Pancreas (tissue), 10 donors: ENCODE measurements around the gene USP46. TPM values are rescaled to one million over a fixed set of nuclear protein-coding genes. Genes with fewer than 3 reads are reported as not detected.

Experiments used
- ATAC-seq, 4 donors: fragments of 200-7000 bp; cut with Tn5 transposase; one replicate each; pipeline versions ENCODE4 v1.8.0 to v1.9.1; 2020; ENCODE audit warnings: mild to moderate bottlenecking in 4 of 4, moderate library complexity in 4 of 4
- DNase-seq, 6 donors: peaks; one replicate each; pipeline ENCODE4 v3.0.0-alpha.2; 2020
- FAIRE-seq: peaks from 2 replicates; lab custom pipeline; 2012; peaks lifted over from hg19 to GRCh38; lab: Jason Lieb, UNC
- H3K27ac ChIP-seq, 4 donors: fragments of 200-600 bp; sonication (generic); 1 replicate in 3 of 4; 2 replicates in 1 of 4; pipeline versions ENCODE4 v1.5.0 to v1.8.0; 2020
- H3K27me3 ChIP-seq, 4 donors: fragments of 200-600 bp; one replicate each; pipeline ENCODE4 v1.8.0; 2021
- H3K36me3 ChIP-seq, 3 donors: fragments of 200-600 bp; sonication (generic) in 1 of 3; one replicate each; pipeline versions ENCODE4 v1.5.0 to v1.8.0; 2020 to 2021
- H3K4me1 ChIP-seq, 3 donors: fragments of 200-600 bp; one replicate each; pipeline ENCODE4 v1.8.0; 2021
- H3K4me3 ChIP-seq, 4 donors: fragments of 200-600 bp; sonication (generic) in 2 of 4; one replicate each; pipeline versions ENCODE4 v1.5.0 to v1.8.0; 2020 to 2021
- H3K9me3 ChIP-seq, 4 donors: fragments of 200-600 bp; one replicate each; pipeline ENCODE4 v1.8.0; 2021
- CTCF ChIP-seq, 4 donors: fragments of 200-600 bp; sonication (generic) in 3 of 4; IDR thresholded peaks; one replicate each; pipeline versions ENCODE4 v1.5.0 to v1.8.0; 2021; ENCODE audit warnings: antibody characterized with exemption in 4 of 4
- WGBS, 2 donors: extraction: QIAGEN DNeasy Blood & Tissue Kit; methylation state at CpG; one replicate each; pipeline ENCODE4 v1.1.7; 2013; 5-methylcytosine and 5-hydroxymethylcytosine counted together
- intact Hi-C, 3 donors: fragments of 100-400 bp; cut with DNase I; formaldehyde crosslinking; loops; one replicate each; pipeline versions ENCODE4 v1.11.1 to v1.14.2; 2022
- polyA plus RNA-seq, 2 donors: library from polyadenylated mRNA; stranded (reverse); fragments of 200-250 nt; gene quantifications; one replicate each; pipeline ENCODE4 v1.2.3, GENCODE V29; 2013
- total RNA-seq, 6 donors: library from RNA; stranded (reverse); fragmentation: NEBNext Ultra II Directional in 4 of 6; extraction: Animal tissue kit (Norgen Biotek cat#: 25700) in 4 of 6; gene quantifications; one replicate each; pipeline versions ENCODE4 v1.2.1 to v1.2.4, GENCODE V29; 2021 to 2023
- donor health status: healthy with polysubstance abuse.
- donor health status: DM: no; HTN: no; CAD: no; lungs with moderate emphysema.
- donor health status: DM: no; HTN: no; CAD: no.
- donor health status: control.
- donor health status: control.
- donor health status: Bipolar disorder and iron deficiency.
- donor health status: DM: yes; HTN: yes; CAD: no.
- donor health status: DM: no; HTN: no; CAD: no.
- donor health status: DM: no; HTN: no; CAD: no.
- donor health status: DM: yes; HTN: yes; CAD: no.

USP46 gene
- total and polyA plus RNA-seq, 8 donors = 1.5 to 12.1 (median 9.3) TPM

GRCh38 chr4:52628974-52629373, 30.1 kb downstream of the USP46 start:
- ATAC-seq = no peak
- intact Hi-C loops = no loop called here
- no peak for TF ChIP-seq CTCF (IDR thresholded peaks at IDR 0.05)

GRCh38 chr4:52628543-52628942, 30.6 kb downstream of the USP46 start:
- intact Hi-C loops = no loop called here
- WGBS, 2 donors = 94 to 98% methylated on average over 4 of the region's 4 CpGs

More at GRCh38 chr4:52628974-52629373, 30.1 kb downstream of the USP46 start:
- DNase-seq (no peak), FAIRE-seq (no peak)
- no peaks in the 10 kb centered on the region for H3K4me1 ChIP-seq
- no peaks in the 10 kb centered on the region for H3K9me3 ChIP-seq
- no peak overlapping the region for H3K27ac ChIP-seq
- H3K27me3 ChIP-seq = no peaks in the 10 kb centered on the region
- no peaks in the 10 kb centered on the region for H3K36me3 ChIP-seq
- WGBS, 2 donors = 97 to 99% methylated on average over 2 of the region's 2 CpGs
- H3K4me3 ChIP-seq = no peak overlapping the region

GRCh38 chr4:52627876-52628275, 31.2 kb downstream of the USP46 start:
- TF ChIP-seq CTCF (IDR thresholded peaks at IDR 0.05) = no peak
- ATAC-seq (no peak), DNase-seq (no peak), FAIRE-seq (no peak)
- WGBS, 2 donors = 93 to 96% methylated on average over 7 of the region's 7 CpGs
- intact Hi-C loops = no loop called here
- H3K27ac ChIP-seq = no peak overlapping the region
- H3K36me3 ChIP-seq = no peaks in the 10 kb centered on the region
- H3K4me1 ChIP-seq = no peaks in the 10 kb centered on the region
- H3K4me3 ChIP-seq = no peak overlapping the region
- no peaks in the 10 kb centered on the region for H3K9me3 ChIP-seq
- no peaks in the 10 kb centered on the region for H3K27me3 ChIP-seq

More at GRCh38 chr4:52628543-52628942, 30.6 kb downstream of the USP46 start:
- Histone ChIP-seq H3K9me3 (no peaks in the 10 kb centered on the region), H3K4me3 (no peak overlapping the region), H3K27me3 (no peaks in the 10 kb centered on the region), H3K4me1 (no peaks in the 10 kb centered on the region), H3K36me3 (no peaks in the 10 kb centered on the region), H3K27ac (no peak overlapping the region)
- FAIRE-seq (no peak), DNase-seq (no peak), ATAC-seq (no peak)
- no peak for TF ChIP-seq CTCF (IDR thresholded peaks at IDR 0.05)

- ATAC-seq (no peak), DNase-seq (no peak), FAIRE-seq (no peak)
- Histone ChIP-seq H3K27me3 (no peaks in the 10 kb centered on the region), H3K27ac (no peak overlapping the region), H3K4me3 (no peak overlapping the region), H3K4me1 (no peaks in the 10 kb centered on the region), H3K36me3 (no peaks in the 10 kb centered on the region), H3K9me3 (no peaks in the 10 kb centered on the region)
- intact Hi-C loops = no loop called here
- TF ChIP-seq CTCF (IDR thresholded peaks at IDR 0.05) = no peak
- 84 to 93% methylated on average over 1 of the region's 1 CpG for WGBS, 2 donors
Observed at GRCh38 chr4:52625216-52625615, 33.9 kb downstream of the USP46 start.

- Histone ChIP-seq H3K27ac (no peak overlapping the region), H3K9me3 (no peaks in the 10 kb centered on the region), H3K27me3 (no peaks in the 10 kb centered on the region), H3K4me3 (no peak overlapping the region), H3K4me1 (no peaks in the 10 kb centered on the region), H3K36me3 (no peaks in the 10 kb centered on the region)
- no peak for ATAC-seq
- intact Hi-C loops = no loop called here
- WGBS, 2 donors = 92 to 97% methylated on average over 3 of the region's 3 CpGs
- no peak for TF ChIP-seq CTCF (IDR thresholded peaks at IDR 0.05)
- no peak for FAIRE-seq
- no peak for DNase-seq
Observed at GRCh38 chr4:52622564-52622963, 36.5 kb downstream of the USP46 start.
